OCI-LY7 (cell line): ENCODE data around the gene HSPB6. TPM values are rescaled to one million over a fixed set of nuclear protein-coding genes. Genes with fewer than 3 reads are reported as not detected.

Experiments used
- BruUV-seq: library from RNA; stranded (reverse); fragments of 400-500 nt; replicated peaks from 2 replicates; lab custom pipeline; 2021; lab: Mats Ljungman, UMichigan
- CTCF ChIA-PET: fragments of 300-600 bp; sonication (Branson Sonifier 250); formaldehyde crosslinking; loops from one replicate; lab custom pipeline; 2022; ENCODE audit warnings: antibody characterized with exemption; ENCODE audit not compliant: unreplicated experiment; lab: Charles Lee
- POLR2A ChIA-PET: fragments of 300-600 bp; sonication (Branson Sonifier 250); formaldehyde crosslinking; loops from one replicate; lab custom pipeline; 2022; ENCODE audit warnings: antibody characterized with exemption; lab: Charles Lee
- DNase-seq: peaks from one replicate; pipeline ENCODE4 v3.0.0-alpha.2; 2015; ENCODE audit warnings: low spot score
- H2AFZ ChIP-seq: fragments of 200-600 bp; sonication (generic), shearing (Covaris generic); 2 replicates; pipeline ENCODE4 v1.6.1; 2014; ENCODE audit warnings: mild to moderate bottlenecking, antibody characterized with exemption, low read length, moderate library complexity
- H3K27ac ChIP-seq: fragments of 200-600 bp; sonication (generic); 2 replicates; pipeline ENCODE4 v1.5.1; 2014; ENCODE audit warnings: mixed run types, low read depth, mild to moderate bottlenecking, moderate library complexity, low read length, inconsistent platforms; ENCODE audit not compliant: poor library complexity, severe bottlenecking
- H3K36me3 ChIP-seq: fragments of 200-600 bp; sonication (generic); 2 replicates; pipeline ENCODE4 v1.6.1; 2014; ENCODE audit warnings: mild to moderate bottlenecking, antibody characterized with exemption, low read length, moderate library complexity, mixed read lengths; ENCODE audit not compliant: insufficient read depth
- H3K4me1 ChIP-seq: fragments of 200-600 bp; sonication (generic); 2 replicates; pipeline ENCODE4 v1.5.1; 2014; ENCODE audit warnings: mild to moderate bottlenecking, low read length; ENCODE audit not compliant: insufficient read depth, poor library complexity, severe bottlenecking
- H3K4me2 ChIP-seq: fragments of 200-600 bp; sonication (generic); 2 replicates; pipeline ENCODE4 v1.6.1; 2014; ENCODE audit warnings: mild to moderate bottlenecking, low read length
- H3K4me3 ChIP-seq: fragments of 200-600 bp; sonication (generic); 2 replicates; pipeline ENCODE4 v1.5.1; 2014; ENCODE audit warnings: mild to moderate bottlenecking, low read depth, low read length; ENCODE audit not compliant: poor library complexity, severe bottlenecking
- H3K79me2 ChIP-seq: fragments of 200-600 bp; sonication (generic); 2 replicates; pipeline ENCODE4 v1.6.1; 2016; ENCODE audit warnings: low read depth, mild to moderate bottlenecking, low read length, moderate library complexity, mixed read lengths; ENCODE audit not compliant: insufficient read depth
- H3K9me2 ChIP-seq: fragments of 200-600 bp; sonication (generic); 2 replicates; pipeline ENCODE4 v1.6.1; 2016; ENCODE audit warnings: mild to moderate bottlenecking, low read length, mixed read lengths; ENCODE audit not compliant: insufficient read depth
- H3K9me3 ChIP-seq: fragments of 200-600 bp; sonication (generic); 2 replicates; pipeline ENCODE4 v1.6.1; 2014; ENCODE audit warnings: mild to moderate bottlenecking, mixed run types, low read length, mixed read lengths
- H4K20me1 ChIP-seq: fragments of 200-600 bp; sonication (generic); 2 replicates; pipeline ENCODE4 v1.6.1; 2014; ENCODE audit warnings: mild to moderate bottlenecking, antibody characterized with exemption, low read length, moderate library complexity, mixed read lengths; ENCODE audit not compliant: insufficient read depth
- CTCF ChIP-seq: fragments of 200-600 bp; sonication (generic); conservative IDR thresholded peaks from 2 replicates; pipeline ENCODE4 v1.5.1; 2014; ENCODE audit warnings: mild to moderate bottlenecking, antibody characterized with exemption, low read length, moderate library complexity, mixed read lengths
- EZH2phosphoT487 ChIP-seq: fragments of 200-600 bp; sonication (generic); IDR thresholded peaks from 2 replicates; pipeline ENCODE4 v1.6.1; 2018; ENCODE audit warnings: low read depth, borderline replicate concordance, mild to moderate bottlenecking, mixed run types, antibody characterized with exemption, low read length, moderate library complexity, mixed read lengths
- intact Hi-C: fragments of 100-400 bp; cut with micrococcal nuclease; formaldehyde crosslinking; loops from one replicate; pipeline ENCODE4 v1.10.0; 2022; ENCODE audit not compliant: unreplicated experiment
- total RNA-seq, 2 experiments: library from RNA; depleted of rRNA in 1 of 2; stranded (reverse); fragments of >200 nt in 1 of 2; shearing (Covaris generic) in 1 of 2; gene quantifications; 2 replicates each; pipeline ENCODE4 v1.2.3, GENCODE V29; 2014 to 2022

The HSPB6 gene
- total RNA-seq, 2 experiments from 2014 or later = 1.7 TPM; not detected in 1

GRCh38 chr19:35715981-35716800 is 40.6 kb downstream of the HSPB6 start:
- peaks cover 58% of the 10 kb centered on the region for H3K4me1 ChIP-seq
- ChIA-PET CTCF (no interaction called here), POLR2A (no interaction called here)
- H2AFZ ChIP-seq = peak overlapping the region; percentile 27; the same call in 1 of the 2 replicates
- H3K9me2 ChIP-seq = no peaks in the 10 kb centered on the region
- peaks cover 6% of the 10 kb centered on the region for H4K20me1 ChIP-seq
- TF ChIP-seq CTCF = no peak
- TF ChIP-seq EZH2phosphoT487 = no peak
- peak overlapping the region; percentile 75 for H3K4me2 ChIP-seq
- no TSS peak for BruUV-seq
- no peak for DNase-seq
- H3K79me2 ChIP-seq = peaks cover 18% of the 10 kb centered on the region
- peak overlapping the region; percentile 77 for H3K4me3 ChIP-seq
- peak overlapping the region; percentile 58 for H3K27ac ChIP-seq
- intact Hi-C loops = loop anchor here (2.0 to 5.0 kb wide), 2 partner anchors 41 to 169 kb away; partner anchors contain the start of genes HSPB6 and PROSER3
- H3K9me3 ChIP-seq = no peaks in the 10 kb centered on the region
- peaks cover 16% of the 10 kb centered on the region for H3K36me3 ChIP-seq

GRCh38 chr19:35715355-35715809 is 41.4 kb downstream of the HSPB6 start:
- peak overlapping the region; percentile 75 for H3K4me2 ChIP-seq
- H3K27ac ChIP-seq = no peak overlapping the region
- H3K9me3 ChIP-seq = no peaks in the 10 kb centered on the region
- H3K4me3 ChIP-seq = peak overlapping the region; percentile 77
- H3K4me1 ChIP-seq = peaks cover 66% of the 10 kb centered on the region
- DNase-seq = no peak
- H4K20me1 ChIP-seq = peaks cover 6% of the 10 kb centered on the region
- TF ChIP-seq EZH2phosphoT487 (no peak), CTCF (no peak)
- no TSS peak for BruUV-seq
- H3K36me3 ChIP-seq = peaks cover 11% of the 10 kb centered on the region; the same call in 1 of the 2 replicates
- intact Hi-C loops = loop anchor here (5.0 kb wide), 1 partner anchor 42 kb away; the partner anchor contains the start of genes HSPB6 and PROSER3
- no peaks in the 10 kb centered on the region for H3K9me2 ChIP-seq
- H3K79me2 ChIP-seq = peaks cover 18% of the 10 kb centered on the region
- H2AFZ ChIP-seq = no peak overlapping the region
- POLR2A ChIA-PET = no interaction called here
- CTCF ChIA-PET = no interaction called here
